AML-193 (cell line): ENCODE measurements around the gene BTAF1.
A peak's percentile ranks its signal among the peaks of the same experiment; 100 is the strongest.

Experiments used
- DNase-seq, 2 experiments: peaks; one replicate each; lab custom pipeline; 2025; lab: John Stamatoyannopoulos, UW

Gene BTAF1

DNA sequence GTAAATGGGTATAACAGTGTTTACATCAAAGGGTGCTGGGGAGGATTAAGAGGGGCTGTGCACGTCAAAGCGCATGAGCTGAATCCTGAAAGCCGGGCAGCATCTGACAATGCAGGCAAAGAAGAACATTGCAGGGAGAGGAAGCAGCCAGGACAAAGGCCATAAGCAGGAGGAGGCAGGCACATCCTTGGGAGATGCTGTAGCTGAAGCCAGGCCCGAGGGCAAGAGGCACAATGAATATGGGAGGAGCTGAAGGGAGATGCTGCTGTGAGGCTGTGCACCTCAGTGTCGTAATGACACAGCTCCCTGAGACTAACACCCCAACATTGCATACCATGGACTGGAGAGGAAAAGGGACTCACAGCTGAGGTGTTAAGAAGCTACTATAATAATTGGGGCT, 129.2 kb downstream of the BTAF1 start:
- no peak for DNase-seq

DNA sequence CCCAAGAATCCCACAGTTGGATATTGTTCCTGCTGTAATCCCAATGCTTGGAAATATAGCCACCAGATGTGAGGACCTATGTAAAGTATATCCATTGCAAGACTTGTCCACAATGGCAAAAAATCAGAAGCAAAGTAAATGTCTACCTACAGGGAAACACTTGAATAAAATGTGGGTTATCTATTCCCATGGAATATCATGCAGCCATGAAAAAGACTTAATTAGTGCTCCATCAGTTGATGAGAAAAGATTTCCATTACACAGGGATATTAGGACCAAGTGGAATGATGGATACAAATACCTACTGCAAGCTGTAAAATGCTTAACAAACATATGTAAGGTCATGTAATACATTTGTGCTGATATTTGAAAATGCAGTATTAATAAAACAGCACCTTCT, 131.2 kb downstream of the BTAF1 start:
- no peak for DNase-seq

DNA sequence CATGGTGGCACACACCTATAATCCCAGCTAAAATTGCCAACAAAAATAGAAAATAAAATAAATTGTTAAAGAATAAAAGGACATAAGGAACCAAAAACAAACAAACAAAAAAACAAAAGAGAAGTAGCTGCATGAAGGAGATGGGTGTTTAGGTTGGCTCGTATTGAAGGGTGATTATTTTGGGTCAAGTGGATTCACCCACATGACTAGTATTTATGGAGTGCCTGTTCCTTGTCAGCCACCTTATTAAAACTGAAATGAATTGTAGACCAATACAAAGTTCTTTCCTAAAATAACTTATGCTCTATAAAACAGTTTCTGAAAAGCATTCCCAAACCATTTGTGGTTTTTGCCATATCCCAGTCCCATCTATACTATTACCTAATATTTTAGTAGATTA, 138.7 kb downstream of the BTAF1 start:
- no peak for DNase-seq

DNA sequence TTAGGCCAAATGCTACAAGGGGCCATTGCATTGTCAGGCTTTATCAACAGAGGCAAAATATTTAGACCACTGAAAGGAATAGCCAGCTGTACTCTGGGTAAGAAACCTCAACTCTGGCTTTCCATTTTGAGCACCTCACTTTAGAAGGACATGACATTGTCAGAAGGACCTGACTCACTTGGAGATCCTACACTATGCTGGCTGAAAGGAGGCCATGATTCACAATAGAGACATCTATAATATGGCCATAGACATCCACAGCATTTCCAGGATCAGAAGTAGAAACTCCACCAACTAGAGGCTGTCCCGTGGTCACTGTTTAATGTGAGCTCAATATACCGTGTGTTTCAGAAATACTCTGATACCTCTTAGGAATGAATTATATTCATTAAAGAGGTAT, 140.9 kb downstream of the BTAF1 start:
- DNase-seq: no peak

DNA sequence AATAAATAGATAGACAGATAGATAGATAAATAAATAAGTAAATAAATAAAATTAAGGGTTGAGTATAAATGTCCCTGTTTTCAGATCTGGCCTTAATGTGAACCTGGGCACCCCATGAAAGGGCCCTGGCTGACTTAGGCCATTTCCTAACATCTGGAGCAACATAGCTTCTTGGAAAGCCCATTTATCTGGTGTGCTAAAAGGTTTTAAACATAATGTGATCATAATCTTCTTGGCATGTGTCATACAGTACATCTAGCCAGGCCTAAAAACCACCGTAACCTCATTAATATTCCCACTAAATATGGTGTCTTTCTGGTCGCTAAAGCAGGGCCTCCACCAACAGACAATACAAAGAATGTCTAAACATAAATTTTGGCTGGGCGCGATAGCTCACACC, 142.8 kb downstream of the BTAF1 start:
- DNase-seq: no peak

DNA sequence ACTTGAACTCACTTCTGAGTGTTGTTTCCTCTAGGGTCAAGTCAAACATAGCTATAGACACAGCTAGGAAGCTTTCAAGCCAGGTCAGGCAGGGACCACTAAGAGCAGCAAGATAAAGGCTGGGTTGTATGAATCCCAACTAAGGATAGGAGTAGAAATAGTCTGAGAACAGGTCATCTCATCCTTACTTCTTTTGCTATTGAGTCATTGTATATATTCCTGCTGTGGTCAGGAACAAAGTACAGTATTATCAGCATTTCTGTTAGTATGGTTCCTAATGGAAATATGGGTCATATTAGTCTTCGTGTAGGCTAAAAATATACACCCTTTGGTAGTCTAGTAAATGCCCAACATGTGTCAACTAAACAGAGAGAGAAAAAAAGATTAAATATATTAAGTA, 145.3 kb downstream of the BTAF1 start:
- DNase-seq: no peak

DNA sequence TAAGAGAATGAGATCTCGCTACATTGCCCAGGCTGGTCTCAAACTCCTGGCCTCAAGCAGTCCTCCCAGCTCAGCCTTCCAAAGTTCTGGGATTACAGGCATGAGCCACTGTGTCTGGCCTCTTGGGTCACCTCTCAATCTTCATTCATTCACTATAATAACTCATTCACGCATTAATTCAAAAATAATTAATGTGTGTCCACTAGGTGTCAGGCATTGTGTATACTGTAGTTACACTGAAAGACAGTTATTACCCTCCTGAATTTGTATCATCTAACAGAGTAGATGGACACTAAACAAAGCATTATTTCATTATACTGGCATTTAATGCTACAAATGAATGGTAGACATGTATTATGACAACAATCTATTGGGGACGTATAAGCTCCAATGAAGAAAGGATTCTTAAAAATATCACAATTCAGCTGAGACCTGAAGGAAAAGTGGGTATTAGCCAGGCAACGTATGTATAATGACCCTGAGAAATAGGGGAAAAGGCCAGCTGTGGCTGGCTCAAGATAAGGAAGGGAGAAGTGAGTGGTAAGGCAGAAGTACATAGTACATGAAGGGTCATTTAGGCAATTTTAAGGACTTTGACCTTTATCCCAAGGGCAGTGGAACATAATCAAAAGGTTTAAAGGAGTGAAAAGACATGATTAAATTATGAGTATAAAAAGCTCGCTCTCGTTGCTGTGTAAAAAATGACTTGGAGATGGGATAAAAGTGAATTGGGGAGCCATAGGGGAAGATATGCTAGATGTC, 150.7 kb downstream of the BTAF1 start:
- peak; percentile 24 to 29 for DNase-seq

DNA sequence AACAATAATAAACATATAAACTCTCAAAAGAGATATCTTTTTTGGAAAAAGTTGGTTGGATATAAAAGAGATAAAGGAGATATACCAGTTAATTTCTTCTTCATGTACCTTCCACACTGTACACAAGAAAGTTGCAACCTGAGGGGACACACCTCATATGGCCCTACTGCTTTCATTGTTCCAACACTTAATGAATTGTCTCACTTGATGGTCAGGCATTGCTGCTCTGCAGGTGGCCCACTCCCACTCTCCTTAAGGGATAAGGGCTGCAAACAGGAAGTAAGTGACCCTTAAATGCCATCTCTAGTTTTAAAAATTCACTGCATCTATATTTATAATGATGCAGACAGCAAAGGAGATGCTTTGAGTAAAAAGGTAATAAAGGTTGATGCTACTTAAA, 152.3 kb downstream of the BTAF1 start:
- no peak for DNase-seq

DNA sequence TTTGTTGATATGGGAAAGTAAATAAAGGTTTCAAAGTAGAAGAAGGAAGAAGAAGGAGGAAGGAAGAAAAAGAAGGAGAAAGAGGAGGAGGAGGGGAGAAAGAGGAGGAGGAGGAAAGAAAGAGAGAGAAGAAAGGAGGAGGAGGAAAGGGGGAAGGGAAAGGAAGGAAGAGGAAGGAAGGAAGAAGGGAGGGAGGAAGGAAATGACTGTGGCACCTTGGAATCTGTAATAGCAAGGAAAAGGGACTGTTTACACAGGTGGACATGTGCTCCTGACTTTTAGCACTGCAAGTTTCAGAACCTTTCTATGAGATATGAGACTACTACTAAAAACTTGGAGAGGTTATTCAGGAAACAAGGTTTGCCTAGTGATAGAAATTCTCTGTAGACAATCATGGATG, 153.2 kb downstream of the BTAF1 start:
- no peak for DNase-seq

DNA sequence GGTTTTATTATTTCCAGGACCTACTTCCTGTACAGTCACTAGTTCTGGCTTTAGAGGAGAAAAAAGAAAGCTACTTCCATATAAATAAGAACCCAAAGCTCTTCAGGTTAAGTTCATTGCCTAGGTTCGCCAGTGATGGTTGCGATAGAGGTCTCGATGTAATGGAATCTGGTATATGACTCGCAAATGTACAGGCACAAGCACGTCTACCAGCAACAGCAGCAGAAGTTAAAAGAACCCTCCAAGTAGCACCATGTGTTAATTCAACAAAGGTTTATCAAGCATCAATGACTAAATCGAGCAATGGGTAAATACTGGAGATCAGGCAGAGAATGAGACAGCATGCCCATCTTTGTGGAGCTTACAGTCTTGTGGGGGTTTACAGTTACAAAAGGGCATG, 155.4 kb downstream of the BTAF1 start:
- no peak for DNase-seq
